NCI-H226 (cell line): ENCODE measurements around the gene KIAA0586.
"Not testable (repeated sequence)": the region's sequence is repeated elsewhere in the genome, so short reads cannot be mapped to it uniquely, and the experiment has no call there.

Source experiments
- DNase-seq: peaks from one replicate; pipeline ENCODE4 v3.0.0-alpha.2; 2015

Gene KIAA0586

GRCh38 chr14:58465421-58465820 lies 37.9 kb downstream of the KIAA0586 start:
- no peak for DNase-seq

- DNase-seq, result no peak
Observed at GRCh38 chr14:58466459-58466858, 38.9 kb downstream of the KIAA0586 start.

GRCh38 chr14:58467575-58467974 lies 40.1 kb downstream of the KIAA0586 start:
- DNase-seq, result no peak

GRCh38 chr14:58469309-58469708 lies 41.8 kb downstream of the KIAA0586 start:
- DNase-seq, result no peak

- no peak for DNase-seq
Observed at GRCh38 chr14:58476320-58476719, 48.8 kb downstream of the KIAA0586 start.

GRCh38 chr14:58477653-58478052 lies 50.1 kb downstream of the KIAA0586 start:
- no peak for DNase-seq

- DNase-seq, result not testable (repeated sequence)
Observed at GRCh38 chr14:58478329-58478728, 50.8 kb downstream of the KIAA0586 start.

- DNase-seq, result no peak
Observed at GRCh38 chr14:58479975-58480374, 52.5 kb downstream of the KIAA0586 start.

GRCh38 chr14:58484176-58484575 lies 56.7 kb downstream of the KIAA0586 start:
- DNase-seq, result no peak

GRCh38 chr14:58488550-58488949 lies 61.0 kb downstream of the KIAA0586 start:
- peak; percentile 15 for DNase-seq

- DNase-seq, result peak; percentile 16
Observed at GRCh38 chr14:58491593-58491992, 64.1 kb downstream of the KIAA0586 start.

- DNase-seq, result no peak
Observed at GRCh38 chr14:58492044-58492443, 64.5 kb downstream of the KIAA0586 start.

GRCh38 chr14:58501214-58501816 lies 73.8 kb downstream of the KIAA0586 start:
- peak; percentile 29 for DNase-seq

- DNase-seq, result no peak
Observed at GRCh38 chr14:58513272-58513671, 85.8 kb downstream of the KIAA0586 start.

GRCh38 chr14:58517592-58517991 lies 90.1 kb downstream of the KIAA0586 start:
- no peak for DNase-seq

- DNase-seq, result not testable (repeated sequence)
Observed at GRCh38 chr14:58525691-58526090, 98.2 kb downstream of the KIAA0586 start.

- DNase-seq, result no peak
Observed at GRCh38 chr14:58533446-58533845, 105.9 kb downstream of the KIAA0586 start.

- no peak for DNase-seq
Observed at GRCh38 chr14:58535044-58535443, 107.5 kb downstream of the KIAA0586 start.

GRCh38 chr14:58537004-58537403 lies 109.5 kb downstream of the KIAA0586 start:
- no peak for DNase-seq

- DNase-seq, result no peak
Observed at GRCh38 chr14:58540749-58541632, 113.5 kb downstream of the KIAA0586 start.

GRCh38 chr14:58541633-58542022 lies 114.1 kb downstream of the KIAA0586 start:
- no peak for DNase-seq

GRCh38 chr14:58543253-58543652 lies 115.7 kb downstream of the KIAA0586 start:
- no peak for DNase-seq

GRCh38 chr14:58547649-58548048 lies 120.1 kb downstream of the KIAA0586 start:
- no peak for DNase-seq

GRCh38 chr14:58549105-58549757 lies 121.7 kb downstream of the KIAA0586 start:
- DNase-seq, result no peak
